Neutrophil (primary cell): ENCODE results near the gene UNC80.

Experiments used
- H3K27ac ChIP-seq: fragments of 200-600 bp; sonication (generic); 2 replicates; pipeline ENCODE4 v1.5.1; 2016; ENCODE audit warnings: mild to moderate bottlenecking, moderate library complexity
- H3K27me3 ChIP-seq: fragments of 200-600 bp; sonication (generic); 2 replicates; pipeline ENCODE4 v1.6.0; 2016; ENCODE audit warnings: mild to moderate bottlenecking
- H3K36me3 ChIP-seq: fragments of 200-600 bp; sonication (generic); 2 replicates; pipeline ENCODE4 v1.5.1; 2017
- H3K4me1 ChIP-seq, 2 experiments: fragments of 200-600 bp in 1 of 2; sonication (generic) in 1 of 2; 1 replicate in 1 of 2; 2 replicates in 1 of 2; pipeline versions ENCODE4 v1.5.1 to v1.6.1; 2013 to 2016; ENCODE audit warnings: low read depth in 1 of 2, low read length in 1 of 2, mild to moderate bottlenecking in 1 of 2, moderate library complexity in 1 of 2; ENCODE audit not compliant: control insufficient read depth in 1 of 2, insufficient read depth in 1 of 2
- H3K4me3 ChIP-seq, 2 experiments: fragments of 200-600 bp in 1 of 2; sonication (generic) in 1 of 2; 1 replicate in 1 of 2; 2 replicates in 1 of 2; pipeline ENCODE4 v1.5.1; 2013 to 2016; ENCODE audit warnings: low read depth in 1 of 2, low read length in 1 of 2, mild to moderate bottlenecking in 1 of 2, moderate library complexity in 1 of 2
- H3K9me3 ChIP-seq: fragments of 200-600 bp; sonication (generic); 2 replicates; pipeline ENCODE4 v1.5.1; 2016
- CTCF ChIP-seq: fragments of 200-600 bp; sonication (generic); IDR thresholded peaks from 2 replicates; pipeline ENCODE4 v1.5.1; 2016; ENCODE audit warnings: antibody characterized with exemption

The UNC80 gene

GRCh38 chr2:209922116-209922515, 150.5 kb downstream of the UNC80 start:
- no peak for TF ChIP-seq CTCF
- Histone ChIP-seq H3K4me3 (no peak overlapping the region), H3K9me3 (no peaks in the 10 kb centered on the region), H3K27ac (no peak overlapping the region), H3K27me3 (peaks cover 3% of the 10 kb centered on the region), H3K4me1 (no peaks in the 10 kb centered on the region), H3K36me3 (no peaks in the 10 kb centered on the region)

- Histone ChIP-seq H3K36me3 (no peaks in the 10 kb centered on the region), H3K4me3 (no peak overlapping the region), H3K27ac (no peak overlapping the region), H3K9me3 (no peaks in the 10 kb centered on the region), H3K4me1 (no peaks in the 10 kb centered on the region), H3K27me3 (peaks cover 29% of the 10 kb centered on the region)
- no peak for TF ChIP-seq CTCF
Measured at GRCh38 chr2:209929369-209929768, 157.7 kb downstream of the UNC80 start.

GRCh38 chr2:209933499-209934483, 162.2 kb downstream of the UNC80 start:
- peaks cover 20% of the 10 kb centered on the region for H3K27me3 ChIP-seq
- H3K36me3 ChIP-seq: no peaks in the 10 kb centered on the region
- no peak overlapping the region for H3K4me3 ChIP-seq
- H3K27ac ChIP-seq: no peak overlapping the region
- H3K9me3 ChIP-seq: no peaks in the 10 kb centered on the region
- H3K4me1 ChIP-seq: no peaks in the 10 kb centered on the region
- TF ChIP-seq CTCF: no peak

- TF ChIP-seq CTCF: no peak
- Histone ChIP-seq H3K4me3 (no peak overlapping the region), H3K4me1 (no peaks in the 10 kb centered on the region), H3K36me3 (no peaks in the 10 kb centered on the region), H3K9me3 (no peaks in the 10 kb centered on the region), H3K27ac (no peak overlapping the region), H3K27me3 (peaks cover 10% of the 10 kb centered on the region)
Measured at GRCh38 chr2:209936106-209936666, 164.6 kb downstream of the UNC80 start.

GRCh38 chr2:209937893-209938292, 166.3 kb downstream of the UNC80 start:
- Histone ChIP-seq H3K36me3 (no peaks in the 10 kb centered on the region), H3K27ac (no peak overlapping the region), H3K9me3 (no peaks in the 10 kb centered on the region), H3K4me1 (no peaks in the 10 kb centered on the region), H3K27me3 (no peaks in the 10 kb centered on the region), H3K4me3 (no peak overlapping the region)
- no peak for TF ChIP-seq CTCF
